Calu3 (cell line): ENCODE results near the gene HARS1. TPM values are rescaled to one million over a fixed set of nuclear protein-coding genes. Genes with fewer than 3 reads are reported as not detected.
"Not testable (repeated sequence)": the region's sequence is repeated elsewhere in the genome, so short reads cannot be mapped to it uniquely, and the experiment has no call there.

ENCODE experiments used
- BruUV-seq: library from RNA; stranded (reverse); fragments of 400-500 nt; replicated peaks from 2 replicates; lab custom pipeline; 2021; lab: Mats Ljungman, UMichigan
- CTCF ChIA-PET: fragments of 300-600 bp; sonication (Branson Sonifier 250); formaldehyde crosslinking; loops from one replicate; lab custom pipeline; 2022; ENCODE audit warnings: antibody characterized with exemption; lab: Charles Lee
- DNase-seq: peaks from one replicate; pipeline ENCODE4 v3.0.0; 2022
- H3K27ac Mint-ChIP-seq: one replicate; pipeline ENCODE4 v1.8.0; 2022; ENCODE audit warnings: mixed read lengths; ENCODE audit not compliant: unreplicated experiment
- H3K27me3 Mint-ChIP-seq: one replicate; pipeline ENCODE4 v1.8.0; 2022; ENCODE audit warnings: mixed read lengths; ENCODE audit not compliant: unreplicated experiment
- H3K36me3 Mint-ChIP-seq: one replicate; pipeline ENCODE4 v1.8.0; 2022; ENCODE audit warnings: mild to moderate bottlenecking, moderate library complexity, mixed read lengths; ENCODE audit not compliant: insufficient read depth, unreplicated experiment
- H3K4me1 Mint-ChIP-seq: one replicate; pipeline ENCODE4 v1.8.0; 2022; ENCODE audit warnings: mild to moderate bottlenecking, low read depth, mixed read lengths; ENCODE audit not compliant: unreplicated experiment
- H3K4me3 Mint-ChIP-seq: one replicate; pipeline ENCODE4 v1.8.0; 2022; ENCODE audit warnings: mild to moderate bottlenecking, low read depth, moderate library complexity, mixed read lengths; ENCODE audit not compliant: unreplicated experiment
- H3K9me3 Mint-ChIP-seq: one replicate; pipeline ENCODE4 v1.8.0; 2022; ENCODE audit warnings: low read depth, mixed read lengths; ENCODE audit not compliant: unreplicated experiment
- intact Hi-C: fragments of 100-400 bp; cut with micrococcal nuclease; formaldehyde crosslinking; loops from one replicate; pipeline ENCODE4 v1.10.0; 2022; ENCODE audit not compliant: unreplicated experiment
- total RNA-seq: library from RNA; stranded (reverse); gene quantifications from 2 replicates; pipeline ENCODE4 v1.2.3, GENCODE V29; 2022
- TF ChIP-seq, protein P1 (sequence below): fragments of 200-600 bp; IDR thresholded peaks from one replicate; pipeline ENCODE4 v1.8.0; 2022; ENCODE audit warnings: antibody characterized with exemption; ENCODE audit not compliant: unreplicated experiment

The HARS1 gene
- total RNA-seq, 1 experiment from 2014 or later: 79.9 TPM

DNA sequence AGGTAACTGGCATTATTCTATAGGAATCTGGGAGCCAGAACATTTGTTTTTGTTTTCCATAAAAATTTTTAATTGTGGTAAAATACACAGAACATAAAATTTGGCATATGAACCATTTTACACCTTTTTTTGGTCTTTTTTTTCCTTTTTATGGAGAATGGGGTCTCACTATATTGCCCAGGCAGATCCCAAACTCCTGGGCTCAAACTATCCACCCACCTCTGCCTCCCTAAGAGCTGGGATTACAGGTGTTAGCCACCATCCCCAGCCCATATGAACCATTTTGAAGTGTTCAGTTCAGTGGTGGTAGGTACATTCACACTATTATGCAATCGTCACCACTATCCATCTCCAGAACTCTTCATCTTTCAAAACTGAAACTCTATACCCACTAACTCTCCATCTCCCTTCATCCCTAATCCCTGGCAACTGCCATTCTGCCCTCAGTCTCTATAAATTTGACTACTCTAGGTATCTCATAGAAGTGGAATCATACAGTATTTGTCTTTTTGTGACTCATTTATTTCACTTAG lies 22.5 kb upstream of the HARS1 start:
- BruUV-seq: no TSS peak
- intact Hi-C loops: loop anchor here (5.0 to 10.0 kb wide), 3 partner anchors 159 to 851 kb away; partner anchors contain the start of gene SRA1
- H3K27me3 Mint-ChIP-seq: peaks cover 12% of the 10 kb centered on the region
- no peak overlapping the region for H3K4me3 Mint-ChIP-seq
- H3K9me3 Mint-ChIP-seq: no peaks in the 10 kb centered on the region
- H3K4me1 Mint-ChIP-seq: peaks cover 40% of the 10 kb centered on the region
- peaks cover 42% of the 10 kb centered on the region for H3K36me3 Mint-ChIP-seq
- H3K27ac Mint-ChIP-seq: no peak overlapping the region
- no peak for DNase-seq
- TF ChIP-seq, protein P1, sequence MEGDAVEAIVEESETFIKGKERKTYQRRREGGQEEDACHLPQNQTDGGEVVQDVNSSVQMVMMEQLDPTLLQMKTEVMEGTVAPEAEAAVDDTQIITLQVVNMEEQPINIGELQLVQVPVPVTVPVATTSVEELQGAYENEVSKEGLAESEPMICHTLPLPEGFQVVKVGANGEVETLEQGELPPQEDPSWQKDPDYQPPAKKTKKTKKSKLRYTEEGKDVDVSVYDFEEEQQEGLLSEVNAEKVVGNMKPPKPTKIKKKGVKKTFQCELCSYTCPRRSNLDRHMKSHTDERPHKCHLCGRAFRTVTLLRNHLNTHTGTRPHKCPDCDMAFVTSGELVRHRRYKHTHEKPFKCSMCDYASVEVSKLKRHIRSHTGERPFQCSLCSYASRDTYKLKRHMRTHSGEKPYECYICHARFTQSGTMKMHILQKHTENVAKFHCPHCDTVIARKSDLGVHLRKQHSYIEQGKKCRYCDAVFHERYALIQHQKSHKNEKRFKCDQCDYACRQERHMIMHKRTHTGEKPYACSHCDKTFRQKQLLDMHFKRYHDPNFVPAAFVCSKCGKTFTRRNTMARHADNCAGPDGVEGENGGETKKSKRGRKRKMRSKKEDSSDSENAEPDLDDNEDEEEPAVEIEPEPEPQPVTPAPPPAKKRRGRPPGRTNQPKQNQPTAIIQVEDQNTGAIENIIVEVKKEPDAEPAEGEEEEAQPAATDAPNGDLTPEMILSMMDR: no peak
- CTCF ChIA-PET: no interaction called here

DNA sequence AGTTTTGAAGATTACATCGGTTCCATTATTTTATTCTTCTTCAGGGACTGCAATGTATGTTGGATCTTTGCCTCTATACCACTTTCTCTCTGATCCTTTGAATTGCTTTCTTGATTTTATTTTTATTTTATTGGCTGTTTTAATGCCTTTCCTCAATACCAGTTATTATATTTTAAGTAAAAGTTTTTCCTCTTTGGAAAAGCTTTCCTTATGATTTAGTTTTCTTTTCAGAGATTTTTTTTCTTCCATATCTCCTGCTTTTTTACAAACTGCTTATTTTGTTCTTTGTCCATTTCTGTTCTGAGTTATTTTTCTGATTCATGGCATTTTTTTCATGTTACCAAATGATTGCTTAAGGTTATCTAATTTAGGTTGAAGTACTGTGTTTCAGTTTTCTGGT lies 20.6 kb upstream of the HARS1 start:
- Mint-ChIP-seq H3K27ac (peak overlapping the region; percentile 100), H3K27me3 (peaks cover 12% of the 10 kb centered on the region), H3K36me3 (peaks cover 46% of the 10 kb centered on the region), H3K4me1 (peaks cover 32% of the 10 kb centered on the region), H3K9me3 (no peaks in the 10 kb centered on the region), H3K4me3 (peak overlapping the region; percentile 99)
- DNase-seq: no peak
- no TSS peak for BruUV-seq
- CTCF ChIA-PET: interaction anchor here (1.1 to 1.7 kb wide), 2 partner anchors 8 to 135 kb away, joined by 3 to 25 read pairs; no protein-coding TSS in a partner anchor
- TF ChIP-seq, protein P1: no peak
- intact Hi-C loops: loop anchor here (5.0 to 10.0 kb wide), 3 partner anchors 157 to 853 kb away; partner anchors contain the start of gene SRA1

DNA sequence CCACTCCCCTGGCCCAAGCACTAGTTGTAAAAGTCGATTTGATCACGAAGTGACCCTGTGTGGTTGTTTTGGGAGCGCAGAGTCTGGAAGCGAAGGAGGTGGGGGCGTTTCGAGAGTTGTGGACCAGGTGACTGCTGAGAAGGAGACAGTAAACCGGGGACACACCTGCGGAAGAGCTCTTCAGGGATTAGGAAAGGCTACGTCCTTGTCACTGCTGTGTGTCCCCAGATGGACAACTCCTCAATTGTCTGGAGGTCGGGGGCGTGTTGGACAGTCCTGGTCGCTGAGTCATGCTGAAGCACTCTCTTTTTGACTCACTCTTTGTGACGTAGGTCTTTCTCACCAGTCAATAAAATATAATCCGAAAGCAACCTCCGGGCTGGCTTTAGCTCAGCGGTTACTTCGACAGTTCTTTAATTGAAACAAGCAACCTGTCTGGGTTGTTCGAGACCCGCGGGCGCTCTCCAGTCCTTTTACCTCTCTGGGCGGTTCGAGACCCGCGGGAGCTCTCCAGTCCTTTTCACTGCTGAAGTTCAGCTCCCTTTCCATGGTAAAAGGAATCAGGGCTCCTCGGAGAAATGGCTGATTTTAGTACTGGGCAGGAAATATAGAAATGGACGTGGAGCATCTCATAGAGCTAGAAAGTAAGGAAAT lies 19.9 kb upstream of the HARS1 start:
- intact Hi-C loops: loop anchor here (5.0 to 10.0 kb wide), 3 partner anchors 156 to 854 kb away; partner anchors contain the start of gene SRA1

DNA sequence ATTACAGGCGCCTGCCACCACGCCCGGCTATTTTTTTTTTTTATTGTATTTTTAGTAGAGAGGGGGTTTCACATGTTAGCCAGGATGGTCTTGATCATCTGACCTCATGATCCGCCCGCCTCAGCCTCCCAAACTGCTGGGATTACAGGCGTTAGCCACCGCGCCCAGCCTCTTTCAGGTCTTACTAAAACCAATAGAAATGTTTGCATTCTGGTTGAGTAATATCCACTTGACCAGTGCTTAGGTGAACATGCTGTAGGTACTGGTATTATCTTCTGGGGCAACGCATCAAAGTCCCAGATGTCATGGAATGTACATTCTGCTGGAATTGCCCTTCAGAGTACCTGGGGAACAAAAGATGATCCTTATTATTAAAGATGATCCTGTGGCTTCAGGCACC lies 17.6 kb upstream of the HARS1 start:
- peak overlapping the region; percentile 99 for H3K4me3 Mint-ChIP-seq
- BruUV-seq, H3K27ac Mint-ChIP-seq, intact Hi-C loops, CTCF ChIA-PET, DNase-seq, H3K9me3 Mint-ChIP-seq: not testable (repeated sequence)
- peaks cover 12% of the 10 kb centered on the region for H3K27me3 Mint-ChIP-seq
- peaks cover 70% of the 10 kb centered on the region for H3K36me3 Mint-ChIP-seq
- peaks cover 32% of the 10 kb centered on the region for H3K4me1 Mint-ChIP-seq

More for the DNA sequence above, 19.9 kb upstream of the HARS1 start:
- Mint-ChIP-seq H3K9me3 (no peaks in the 10 kb centered on the region), H3K4me3 (peak overlapping the region; percentile 99), H3K27ac (peak overlapping the region; percentile 100), H3K36me3 (peaks cover 51% of the 10 kb centered on the region), H3K4me1 (peaks cover 32% of the 10 kb centered on the region), H3K27me3 (peaks cover 12% of the 10 kb centered on the region)
- CTCF ChIA-PET: interaction anchor here (0.5 to 1.7 kb wide), 11 partner anchors 8 to 881 kb away, joined by 3 to 25 read pairs (median 4); partner anchors contain the start of genes EIF4EBP3, HARS1, HARS2 and IK
- TF ChIP-seq, protein P1: no peak
- peak; percentile 97 for DNase-seq
- TSS peak; percentile 74 for BruUV-seq
